Measurements from ENCODE around the gene ABCE1.
A peak's percentile ranks its signal among the peaks of the same experiment; 100 is the strongest.

Gene ABCE1

GRCh38 chr4:145061318-145061920 is 36.7 kb upstream of the ABCE1 start:
- DNase-seq (ENCODE audit: low read depth) = peak; percentile 35

GRCh38 chr4:145066063-145066501 is 32.0 kb upstream of the ABCE1 start:
- no peak overlapping the region for H3K4me3 ChIP-seq (ENCODE audit: low read depth, low read length)
- no peak for DNase-seq (ENCODE audit: low read depth)

More at GRCh38 chr4:145061318-145061920, 36.7 kb upstream of the ABCE1 start:
- peak; percentile 11 for TF ChIP-seq CTCF (IDR thresholded peaks at IDR 0.05; ENCODE audit: low read depth, low read length, missing control alignments)
- H3K4me3 ChIP-seq (ENCODE audit: low read depth, low read length) = no peak overlapping the region

GRCh38 chr4:145069361-145069760 is 28.8 kb upstream of the ABCE1 start:
- H3K4me3 ChIP-seq (ENCODE audit: low read depth, low read length) = no peak overlapping the region
- no peak for DNase-seq (ENCODE audit: low read depth)
- no peak for TF ChIP-seq CTCF (IDR thresholded peaks at IDR 0.05; ENCODE audit: low read depth, low read length, missing control alignments)

More at GRCh38 chr4:145066063-145066501, 32.0 kb upstream of the ABCE1 start:
- no peak for TF ChIP-seq CTCF (IDR thresholded peaks at IDR 0.05; ENCODE audit: low read depth, low read length, missing control alignments)

GRCh38 chr4:145071560-145071959 is 26.6 kb upstream of the ABCE1 start:
- no peak for TF ChIP-seq CTCF (IDR thresholded peaks at IDR 0.05; ENCODE audit: low read depth, low read length, missing control alignments)
- H3K4me3 ChIP-seq (ENCODE audit: low read depth, low read length) = no peak overlapping the region
- DNase-seq (ENCODE audit: low read depth) = no peak

GRCh38 chr4:145075742-145076468 is 22.2 kb upstream of the ABCE1 start:
- DNase-seq (ENCODE audit: low read depth) = no peak
- H3K4me3 ChIP-seq (ENCODE audit: low read depth, low read length) = no peak overlapping the region
- no peak for TF ChIP-seq CTCF (IDR thresholded peaks at IDR 0.05; ENCODE audit: low read depth, low read length, missing control alignments)

GRCh38 chr4:145076469-145076855 is 21.6 kb upstream of the ABCE1 start:
- H3K4me3 ChIP-seq (ENCODE audit: low read depth, low read length) = no peak overlapping the region
- TF ChIP-seq CTCF (IDR thresholded peaks at IDR 0.05; ENCODE audit: low read depth, low read length, missing control alignments) = no peak
- DNase-seq (ENCODE audit: low read depth) = no peak

Measured in GM12864 (cell line).